Anterior cingulate cortex (tissue), 58 donors: Measurements from ENCODE around the gene ALKBH3.

Experiments used
- DNase-seq, 58 donors: peaks; one replicate each; lab custom pipeline; 2025; lab: John Stamatoyannopoulos, UW

Gene ALKBH3

GRCh38 chr11:43952401-43953342 lies 72.0 kb downstream of the ALKBH3 start:
- DNase-seq, result no peak

DNA sequence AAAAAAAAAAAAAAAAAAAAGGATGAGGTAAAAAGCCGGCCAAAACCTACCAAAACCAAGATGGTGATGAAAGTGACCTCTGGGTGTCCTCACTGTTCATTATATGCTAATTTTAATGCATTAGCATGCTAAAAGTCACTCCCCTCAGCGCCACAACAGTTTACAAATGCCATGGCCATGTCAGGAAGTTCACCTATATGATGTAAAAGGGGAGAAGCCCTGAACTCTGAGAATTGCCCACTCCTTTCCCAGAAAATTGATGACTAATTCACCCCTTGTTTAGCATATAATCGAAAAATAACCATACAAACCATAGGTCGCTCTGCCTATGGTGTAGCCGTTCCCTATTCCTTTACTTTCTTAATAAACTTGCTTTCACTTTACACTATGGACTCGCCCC lies 72.9 kb downstream of the ALKBH3 start:
- DNase-seq, result no peak

GRCh38 chr11:43954241-43954640 lies 73.6 kb downstream of the ALKBH3 start:
- no peak for DNase-seq

- DNase-seq, result no peak
These were observed 74.9 kb downstream of the ALKBH3 start for GRCh38 chr11:43955381-43956118.

GRCh38 chr11:43957571-43957970 lies 76.9 kb downstream of the ALKBH3 start:
- DNase-seq, result no peak

- no peak for DNase-seq
These were observed 78.8 kb downstream of the ALKBH3 start for GRCh38 chr11:43959321-43959995.

- DNase-seq, result no peak
These were observed 82.0 kb downstream of the ALKBH3 start for GRCh38 chr11:43962383-43963278.

GRCh38 chr11:43963279-43963620 lies 82.6 kb downstream of the ALKBH3 start:
- no peak for DNase-seq

- no peak for DNase-seq
These were observed 87.0 kb downstream of the ALKBH3 start for GRCh38 chr11:43967661-43968060.

DNA sequence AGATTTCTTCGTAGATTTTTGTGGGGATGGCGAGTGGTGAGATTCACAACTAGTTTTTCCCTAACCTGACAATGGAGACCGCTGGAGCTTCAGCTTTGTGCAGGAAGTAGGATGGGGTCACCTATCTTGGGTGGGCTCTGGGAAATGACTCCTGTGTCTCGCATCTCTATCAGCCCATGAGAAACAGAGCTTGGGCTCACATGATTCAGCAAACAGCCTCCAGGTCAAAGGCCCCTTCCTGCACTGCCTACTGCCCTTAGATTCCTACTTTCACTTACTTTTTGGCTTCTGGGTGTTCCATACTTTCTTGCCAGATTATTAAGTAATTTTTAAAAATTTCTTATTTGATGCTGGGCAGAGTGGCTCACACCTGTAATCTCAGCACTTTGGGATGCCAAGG lies 88.1 kb downstream of the ALKBH3 start:
- no peak for DNase-seq

GRCh38 chr11:43969543-43969942 lies 88.9 kb downstream of the ALKBH3 start:
- DNase-seq, result peak in 15 of 58 donors; percentile 10 to 63 (median 15)
